Stimulated activated naive B cell treated with anti-CD40 and anti-IgM and Interleukin-4, amounts not matched to agents 10 μg/mL and 1 μg/mL and 100 μg/mL, for 72 hours (primary cell): ENCODE measurements around the gene ANO6.

Source experiments
- ATAC-seq, 2 donors: fragments of 150-1000 bp; cut with Tn5 transposase; replicated peaks; 2 replicates each; pipeline ENCODE4 v1.10.0; 2021; ENCODE audit warnings: moderate library complexity in 1 of 2
- DNase-seq: peaks from one replicate; pipeline ENCODE4 v3.0.0; 2021
- H3K27ac Mint-ChIP-seq: one replicate; pipeline ENCODE4 v1.8.0; 2022; ENCODE audit warnings: mild to moderate bottlenecking, mixed read lengths
- H3K27me3 Mint-ChIP-seq, 2 donors: one replicate each; pipeline ENCODE4 v1.8.0; 2022; ENCODE audit warnings: mixed read lengths in 2 of 2
- H3K36me3 Mint-ChIP-seq, 2 donors: one replicate each; pipeline ENCODE4 v1.8.0; 2022; ENCODE audit warnings: mixed read lengths in 2 of 2, mild to moderate bottlenecking in 1 of 2
- H3K4me1 Mint-ChIP-seq, 2 donors: one replicate each; pipeline ENCODE4 v1.8.0; 2022; ENCODE audit warnings: mixed read lengths in 2 of 2, mild to moderate bottlenecking in 1 of 2
- H3K4me3 Mint-ChIP-seq, 2 donors: one replicate each; pipeline ENCODE4 v1.8.0; 2022; ENCODE audit warnings: mild to moderate bottlenecking in 2 of 2, mixed read lengths in 2 of 2, moderate library complexity in 1 of 2
- H3K9me3 Mint-ChIP-seq, 2 donors: one replicate each; pipeline ENCODE4 v1.8.0; 2022; ENCODE audit warnings: mixed read lengths in 2 of 2, mild to moderate bottlenecking in 1 of 2

The ANO6 gene

GRCh38 chr12:45402288-45402687, 186.4 kb downstream of the ANO6 start:
- no peaks in the 10 kb centered on the region for H3K4me1 Mint-ChIP-seq
- no peak overlapping the region for H3K27ac Mint-ChIP-seq
- H3K36me3 Mint-ChIP-seq, result peaks cover 16 to 32% of the 10 kb centered on the region in 2 donors
- H3K27me3 Mint-ChIP-seq, result no peaks in the 10 kb centered on the region
- no peak for ATAC-seq
- H3K9me3 Mint-ChIP-seq, result no peaks in the 10 kb centered on the region
- no peak for DNase-seq
- no peak overlapping the region for H3K4me3 Mint-ChIP-seq

- no peaks in the 10 kb centered on the region for H3K27me3 Mint-ChIP-seq
- DNase-seq (no peak), ATAC-seq (no peak)
- no peaks in the 10 kb centered on the region for H3K9me3 Mint-ChIP-seq
- H3K36me3 Mint-ChIP-seq, result peaks cover 20 to 46% of the 10 kb centered on the region in 2 donors
- H3K4me1 Mint-ChIP-seq, result no peaks in the 10 kb centered on the region
- H3K27ac Mint-ChIP-seq, result no peak overlapping the region
- H3K4me3 Mint-ChIP-seq, result no peak overlapping the region
These were observed 191.3 kb downstream of the ANO6 start for GRCh38 chr12:45406988-45407850.

GRCh38 chr12:45407981-45408728, 192.3 kb downstream of the ANO6 start:
- ATAC-seq, result no peak

GRCh38 chr12:45408729-45409114, 192.8 kb downstream of the ANO6 start:
- Mint-ChIP-seq H3K9me3 (no peaks in the 10 kb centered on the region), H3K4me1 (no peaks in the 10 kb centered on the region), H3K4me3 (no peak overlapping the region), H3K36me3 (peaks cover 14 to 34% of the 10 kb centered on the region in 2 donors), H3K27me3 (no peaks in the 10 kb centered on the region), H3K27ac (peak overlapping the region; percentile 31)
- ATAC-seq, result no peak
- no peak for DNase-seq

More at GRCh38 chr12:45407981-45408728, 192.3 kb downstream of the ANO6 start:
- Mint-ChIP-seq H3K27me3 (no peaks in the 10 kb centered on the region), H3K9me3 (no peaks in the 10 kb centered on the region), H3K27ac (peak overlapping the region; percentile 31), H3K4me3 (no peak overlapping the region), H3K36me3 (peaks cover 14 to 37% of the 10 kb centered on the region in 2 donors), H3K4me1 (no peaks in the 10 kb centered on the region)
- DNase-seq, result no peak

GRCh38 chr12:45409966-45410365, 194.1 kb downstream of the ANO6 start:
- Mint-ChIP-seq H3K27ac (no peak overlapping the region), H3K4me3 (no peak overlapping the region), H3K9me3 (no peaks in the 10 kb centered on the region), H3K4me1 (no peaks in the 10 kb centered on the region), H3K36me3 (peaks cover 11 to 31% of the 10 kb centered on the region in 2 donors), H3K27me3 (no peaks in the 10 kb centered on the region)
- ATAC-seq, result no peak
- no peak for DNase-seq

- peaks cover 0 to 2% of the 10 kb centered on the region in 2 donors for H3K4me1 Mint-ChIP-seq
These were observed 195.7 kb downstream of the ANO6 start for GRCh38 chr12:45411626-45412025.

GRCh38 chr12:45415393-45415817, 199.5 kb downstream of the ANO6 start:
- DNase-seq (peak; percentile 35), ATAC-seq (peak; percentile 88 to 98)
- Mint-ChIP-seq H3K27ac (peak overlapping the region; percentile 37), H3K4me3 (no peak overlapping the region), H3K36me3 (peaks cover 8 to 25% of the 10 kb centered on the region in 2 donors), H3K9me3 (no peaks in the 10 kb centered on the region), H3K4me1 (peaks cover 0 to 2% of the 10 kb centered on the region in 2 donors), H3K27me3 (no peaks in the 10 kb centered on the region)

More at GRCh38 chr12:45411626-45412025, 195.7 kb downstream of the ANO6 start:
- DNase-seq (no peak), ATAC-seq (no peak)
- H3K27ac Mint-ChIP-seq, result no peak overlapping the region
- no peak overlapping the region for H3K4me3 Mint-ChIP-seq
- no peaks in the 10 kb centered on the region for H3K9me3 Mint-ChIP-seq
- H3K27me3 Mint-ChIP-seq, result no peaks in the 10 kb centered on the region
- peaks cover 9 to 35% of the 10 kb centered on the region in 2 donors for H3K36me3 Mint-ChIP-seq

- H3K36me3 Mint-ChIP-seq, result peaks cover 11 to 25% of the 10 kb centered on the region in 2 donors
- H3K4me3 Mint-ChIP-seq, result no peak overlapping the region
- DNase-seq (no peak), ATAC-seq (no peak)
- no peaks in the 10 kb centered on the region for H3K27me3 Mint-ChIP-seq
- H3K9me3 Mint-ChIP-seq, result no peaks in the 10 kb centered on the region
- H3K27ac Mint-ChIP-seq, result no peak overlapping the region
- peaks cover 0 to 2% of the 10 kb centered on the region in 2 donors for H3K4me1 Mint-ChIP-seq
These were observed 200.2 kb downstream of the ANO6 start for GRCh38 chr12:45416126-45416525.

- H3K36me3 Mint-ChIP-seq, result peaks cover 9 to 26% of the 10 kb centered on the region in 2 donors
These were observed 202.6 kb downstream of the ANO6 start for GRCh38 chr12:45418520-45418919.

GRCh38 chr12:45419317-45419814, 203.5 kb downstream of the ANO6 start:
- H3K36me3 Mint-ChIP-seq, result peaks cover 9 to 27% of the 10 kb centered on the region in 2 donors
- no peak overlapping the region for H3K4me3 Mint-ChIP-seq
- no peak for DNase-seq
- ATAC-seq, result no peak
- H3K27ac Mint-ChIP-seq, result no peak overlapping the region
- H3K4me1 Mint-ChIP-seq, result peaks cover 0 to 2% of the 10 kb centered on the region in 2 donors
- H3K9me3 Mint-ChIP-seq, result no peaks in the 10 kb centered on the region
- H3K27me3 Mint-ChIP-seq, result no peaks in the 10 kb centered on the region

More at GRCh38 chr12:45418520-45418919, 202.6 kb downstream of the ANO6 start:
- H3K4me3 Mint-ChIP-seq, result no peak overlapping the region
- no peaks in the 10 kb centered on the region for H3K9me3 Mint-ChIP-seq
- DNase-seq (no peak), ATAC-seq (no peak)
- no peaks in the 10 kb centered on the region for H3K27me3 Mint-ChIP-seq
- H3K27ac Mint-ChIP-seq, result no peak overlapping the region
- peaks cover 0 to 2% of the 10 kb centered on the region in 2 donors for H3K4me1 Mint-ChIP-seq

GRCh38 chr12:45421736-45422135, 205.8 kb downstream of the ANO6 start:
- Mint-ChIP-seq H3K36me3 (peaks cover 13 to 33% of the 10 kb centered on the region in 2 donors), H3K4me1 (no peaks in the 10 kb centered on the region), H3K27ac (no peak overlapping the region), H3K4me3 (no peak overlapping the region), H3K27me3 (no peaks in the 10 kb centered on the region), H3K9me3 (peaks cover 0 to under 1% of the 10 kb centered on the region in 2 donors)
- no peak for ATAC-seq
- no peak for DNase-seq

GRCh38 chr12:45423931-45424330, 208.0 kb downstream of the ANO6 start:
- ATAC-seq (no peak), DNase-seq (no peak)
- Mint-ChIP-seq H3K27ac (no peak overlapping the region), H3K9me3 (peaks cover 4 to 7% of the 10 kb centered on the region in 2 donors), H3K27me3 (no peaks in the 10 kb centered on the region), H3K4me3 (no peak overlapping the region), H3K4me1 (no peaks in the 10 kb centered on the region), H3K36me3 (peaks cover 27 to 45% of the 10 kb centered on the region in 2 donors)

- H3K4me1 Mint-ChIP-seq, result peaks cover 0 to under 1% of the 10 kb centered on the region in 2 donors
- H3K27ac Mint-ChIP-seq, result no peak overlapping the region
- H3K36me3 Mint-ChIP-seq, result peaks cover 29 to 47% of the 10 kb centered on the region in 2 donors
- no peak for ATAC-seq
- no peak for DNase-seq
- H3K27me3 Mint-ChIP-seq, result no peaks in the 10 kb centered on the region
- H3K4me3 Mint-ChIP-seq, result no peak overlapping the region
- peaks cover 4 to 7% of the 10 kb centered on the region in 2 donors for H3K9me3 Mint-ChIP-seq
These were observed 209.5 kb downstream of the ANO6 start for GRCh38 chr12:45425426-45425825.

GRCh38 chr12:45426294-45426693, 210.4 kb downstream of the ANO6 start:
- peak; percentile 36 to 49 for ATAC-seq
- Mint-ChIP-seq H3K36me3 (peaks cover 27 to 51% of the 10 kb centered on the region in 2 donors), H3K27me3 (no peaks in the 10 kb centered on the region), H3K4me3 (no peak overlapping the region), H3K9me3 (peaks cover 4 to 7% of the 10 kb centered on the region in 2 donors), H3K4me1 (peaks cover 0 to 2% of the 10 kb centered on the region in 2 donors), H3K27ac (no peak overlapping the region)
- no peak for DNase-seq
